Vagina (tissue), 2 donors: ENCODE results near the gene RALGAPB.

Experiments
- CTCF ChIP-seq, 3 experiments: fragments of 450-650 bp in 2 of 3; fragments of 200-600 bp in 1 of 3; sonication (generic) in 1 of 3; IDR thresholded peaks; one replicate each; pipeline ENCODE4 v1.5.1; 2017 to 2019; ENCODE audit warnings: antibody characterized with exemption in 3 of 3, mild to moderate bottlenecking in 2 of 3, moderate library complexity in 2 of 3
- POLR2A ChIP-seq, 2 donors: fragments of 450-650 bp; IDR thresholded peaks; one replicate each; pipeline ENCODE4 v1.6.1; 2017; ENCODE audit warnings: antibody characterized with exemption in 2 of 2, mild to moderate bottlenecking in 2 of 2, moderate library complexity in 2 of 2
- POLR2AphosphoS5 ChIP-seq, 2 donors: sonication (generic); formaldehyde crosslinking; IDR thresholded peaks; one replicate each; pipeline ENCODE4 v1.9.0; 2017; ENCODE audit warnings: antibody characterized with exemption in 2 of 2, mild to moderate bottlenecking in 2 of 2, low read depth in 1 of 2; ENCODE audit not compliant: insufficient read depth in 1 of 2

DNA sequence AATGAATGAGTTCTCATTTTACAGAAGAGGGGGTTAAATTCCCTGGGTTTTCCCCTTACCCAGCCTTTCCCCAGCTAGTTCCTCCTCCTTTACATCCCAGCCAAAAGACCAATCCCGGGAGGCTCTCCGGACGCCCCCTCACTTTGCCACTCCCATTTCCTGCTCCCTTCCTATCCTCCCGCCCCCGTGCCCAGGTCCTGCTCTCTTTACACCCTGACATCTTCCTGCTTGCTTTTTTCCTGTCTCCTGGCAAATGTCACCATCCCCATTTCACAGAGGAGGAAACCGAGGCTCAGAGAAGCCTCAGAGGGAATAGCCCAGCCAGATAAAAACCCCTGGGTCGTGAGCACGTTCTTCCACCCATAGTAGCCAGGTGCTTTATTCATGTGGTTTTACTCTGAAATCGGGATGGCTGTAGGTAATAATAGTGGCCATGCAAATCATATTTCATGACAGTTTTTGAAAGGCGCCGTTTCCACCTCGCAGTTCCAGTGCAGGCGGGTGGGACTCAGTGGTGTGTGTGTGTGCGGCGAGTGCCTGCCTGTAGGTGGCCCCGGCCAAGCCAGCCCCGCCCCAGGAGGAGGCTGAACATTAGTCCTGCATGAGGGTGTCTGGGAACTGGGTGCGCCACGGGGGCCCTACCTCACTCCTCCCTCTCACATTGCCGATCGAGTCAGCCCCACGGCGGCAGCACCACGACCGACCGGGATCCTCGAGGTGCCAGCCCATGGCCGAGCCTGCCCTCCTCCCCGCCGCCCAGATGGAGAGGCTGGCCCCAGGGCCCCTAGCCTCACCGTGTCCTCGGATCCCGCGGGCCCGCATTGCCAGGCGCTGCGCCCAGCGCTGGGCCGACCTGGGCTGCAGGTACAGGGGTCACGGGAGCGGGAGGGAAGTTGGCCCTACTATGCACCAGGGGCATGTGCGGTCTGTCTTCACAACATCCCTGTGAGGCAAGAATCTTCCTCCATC lies 128.9 kb downstream of the RALGAPB start, which contains the start of gene ARHGAP40:
- no peak for TF ChIP-seq CTCF (IDR thresholded peaks at IDR 0.05)
- TF ChIP-seq POLR2A (IDR thresholded peaks at IDR 0.05) = no peak
- no peak for TF ChIP-seq POLR2AphosphoS5 (IDR thresholded peaks at IDR 0.05; ENCODE audit: insufficient read depth in 1 of 2, low read depth in 1 of 2)
